Sigmoid colon (tissue), 7 donors: Measurements from ENCODE around the gene TCFL5. TPM values are rescaled to one million over a fixed set of nuclear protein-coding genes. Genes with fewer than 3 reads are reported as not detected.
A peak's percentile ranks its signal among the peaks of the same experiment; 100 is the strongest.

Source experiments
- DNase-seq: peaks from one replicate; pipeline ENCODE4 v3.0.0-alpha.2; 2019
- H3K27ac ChIP-seq, 4 donors: fragments of 200-600 bp; sonication (generic); one replicate each; pipeline ENCODE4 v1.5.1; 2016 to 2019; ENCODE audit warnings: mild to moderate bottlenecking in 1 of 4
- H3K27me3 ChIP-seq, 3 donors: fragments of 200-600 bp; sonication (generic); one replicate each; pipeline ENCODE4 v1.5.1; 2019; ENCODE audit warnings: mild to moderate bottlenecking in 1 of 3
- H3K36me3 ChIP-seq, 4 donors: fragments of 200-600 bp; sonication (generic); one replicate each; pipeline ENCODE4 v1.5.1; 2016 to 2019
- H3K4me1 ChIP-seq, 4 donors: fragments of 200-600 bp; sonication (generic); one replicate each; pipeline ENCODE4 v1.5.1; 2017 to 2019
- H3K4me3 ChIP-seq, 4 donors: fragments of 200-600 bp; sonication (generic); one replicate each; pipeline ENCODE4 v1.5.1; 2017 to 2019; ENCODE audit warnings: mild to moderate bottlenecking in 2 of 4, moderate library complexity in 1 of 4
- H3K9me3 ChIP-seq, 4 donors: fragments of 200-600 bp in 3 of 4; sonication (generic) in 3 of 4; one replicate each; pipeline versions ENCODE4 v1.5.1 to v1.6.1; 2013 to 2019
- EP300 ChIP-seq, 4 donors: sonication (generic); formaldehyde crosslinking; IDR thresholded peaks; one replicate each; pipeline ENCODE4 v1.6.1; 2017; ENCODE audit warnings: antibody characterized with exemption in 4 of 4
- POLR2A ChIP-seq, 2 donors: fragments of 450-650 bp; IDR thresholded peaks; one replicate each; pipeline ENCODE4 v1.6.1; 2016; ENCODE audit warnings: antibody characterized with exemption in 2 of 2, mild to moderate bottlenecking in 2 of 2, moderate library complexity in 2 of 2
- POLR2AphosphoS5 ChIP-seq, 4 donors: sonication (generic); formaldehyde crosslinking; IDR thresholded peaks; one replicate each; pipeline ENCODE4 v1.6.1; 2017; ENCODE audit warnings: antibody characterized with exemption in 4 of 4
- WGBS, 2 donors: extraction: QIAGEN DNeasy Blood & Tissue Kit; methylation state at CpG; one replicate each; pipeline ENCODE4 v1.1.7; 2013; 5-methylcytosine and 5-hydroxymethylcytosine counted together
- intact Hi-C: fragments of 100-400 bp; cut with DNase I; formaldehyde crosslinking; loops from one replicate; pipeline ENCODE4 v1.15.1; 2023
- polyA plus RNA-seq, 3 donors: library from polyadenylated mRNA; stranded (reverse); fragments of 200-250 nt; gene quantifications; one replicate each; pipeline ENCODE4 v1.2.3, GENCODE V29; 2013
- total RNA-seq, 4 donors: library from RNA; depleted of rRNA; stranded (reverse); fragments of >200 nt; gene quantifications; one replicate each; pipeline ENCODE4 v1.1.0, GENCODE V29; 2016
- TF ChIP-seq, protein P1 (sequence below), 4 experiments: fragments of 450-650 bp in 3 of 4; fragments of 200-600 bp in 1 of 4; IDR thresholded peaks; one replicate each; pipeline ENCODE4 v1.5.1; 2016 to 2019; ENCODE audit warnings: antibody characterized with exemption in 4 of 4, mild to moderate bottlenecking in 3 of 4, moderate library complexity in 2 of 4
- donor health status: healthy with polysubstance abuse.
- donor health status: Bipolar disorder and iron deficiency.
- donor health status: healthy.

TCFL5 gene
- total and polyA plus RNA-seq, 7 donors, result 2.3 to 16.9 (median 8.1) TPM

DNA sequence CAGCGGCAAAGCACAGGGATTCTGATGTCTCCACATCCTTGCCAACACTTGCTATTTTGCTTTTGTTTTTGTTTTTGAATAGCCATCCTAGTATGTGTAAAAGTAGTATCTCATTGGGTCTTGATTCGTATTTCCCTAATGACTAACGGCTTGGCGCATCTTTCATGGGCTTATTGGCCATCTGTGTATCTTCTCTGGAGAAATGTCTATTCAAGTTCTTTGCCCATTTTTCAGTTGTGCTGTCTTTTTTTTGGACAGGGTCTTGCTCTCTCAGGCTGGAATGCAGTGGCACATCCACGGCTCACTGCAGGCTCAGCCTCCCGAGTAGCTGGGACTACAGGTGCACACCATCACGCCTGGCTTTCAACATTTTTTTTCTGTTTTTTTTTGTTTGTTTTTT is 17.4 kb downstream of the TCFL5 start:
- Histone ChIP-seq H3K27me3 (peaks cover 0 to 13% (median 8%) of the 10 kb centered on the region in 3 donors), H3K9me3 (no peaks in the 10 kb centered on the region), H3K4me1 (no peaks in the 10 kb centered on the region), H3K27ac (no peak overlapping the region), H3K4me3 (no peak overlapping the region), H3K36me3 (peaks cover 0 to 3% (median 1%) of the 10 kb centered on the region in 4 donors)
- 96% methylated on average over 7 of the region's 7 CpGs for WGBS, 2 donors
- TF ChIP-seq, protein P1, sequence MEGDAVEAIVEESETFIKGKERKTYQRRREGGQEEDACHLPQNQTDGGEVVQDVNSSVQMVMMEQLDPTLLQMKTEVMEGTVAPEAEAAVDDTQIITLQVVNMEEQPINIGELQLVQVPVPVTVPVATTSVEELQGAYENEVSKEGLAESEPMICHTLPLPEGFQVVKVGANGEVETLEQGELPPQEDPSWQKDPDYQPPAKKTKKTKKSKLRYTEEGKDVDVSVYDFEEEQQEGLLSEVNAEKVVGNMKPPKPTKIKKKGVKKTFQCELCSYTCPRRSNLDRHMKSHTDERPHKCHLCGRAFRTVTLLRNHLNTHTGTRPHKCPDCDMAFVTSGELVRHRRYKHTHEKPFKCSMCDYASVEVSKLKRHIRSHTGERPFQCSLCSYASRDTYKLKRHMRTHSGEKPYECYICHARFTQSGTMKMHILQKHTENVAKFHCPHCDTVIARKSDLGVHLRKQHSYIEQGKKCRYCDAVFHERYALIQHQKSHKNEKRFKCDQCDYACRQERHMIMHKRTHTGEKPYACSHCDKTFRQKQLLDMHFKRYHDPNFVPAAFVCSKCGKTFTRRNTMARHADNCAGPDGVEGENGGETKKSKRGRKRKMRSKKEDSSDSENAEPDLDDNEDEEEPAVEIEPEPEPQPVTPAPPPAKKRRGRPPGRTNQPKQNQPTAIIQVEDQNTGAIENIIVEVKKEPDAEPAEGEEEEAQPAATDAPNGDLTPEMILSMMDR (IDR thresholded peaks at IDR 0.05), result no peak
- TF ChIP-seq POLR2A (IDR thresholded peaks at IDR 0.05) (no peak), EP300 (IDR thresholded peaks at IDR 0.05) (no peak), POLR2AphosphoS5 (IDR thresholded peaks at IDR 0.05) (no peak)
- intact Hi-C loops, result no loop called here
- DNase-seq, result peak; percentile 6

DNA sequence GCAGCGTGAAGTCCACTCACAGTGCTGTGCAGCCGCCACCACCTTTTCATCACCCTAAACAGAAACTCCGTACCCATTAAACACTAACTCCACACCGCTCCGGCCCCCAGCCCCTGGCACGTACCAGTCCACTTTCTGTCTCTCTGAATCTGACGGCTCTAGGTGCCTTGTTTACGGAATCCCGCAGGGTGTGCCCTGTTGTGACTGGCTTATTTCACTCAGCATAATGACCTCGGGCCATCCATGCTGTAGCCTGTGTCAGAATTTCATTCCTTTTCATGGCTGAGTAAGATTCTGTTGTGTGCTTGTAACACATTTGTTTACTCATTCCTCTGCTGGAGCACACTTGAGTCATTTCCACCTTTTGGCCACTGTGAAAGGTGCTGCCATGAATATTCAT is 18.0 kb downstream of the TCFL5 start:
- Histone ChIP-seq H3K27ac (no peak overlapping the region), H3K4me3 (no peak overlapping the region), H3K9me3 (no peaks in the 10 kb centered on the region), H3K36me3 (peaks cover 0 to 2% (median 0%) of the 10 kb centered on the region in 4 donors), H3K27me3 (peaks cover 0 to 19% (median 13%) of the 10 kb centered on the region in 3 donors), H3K4me1 (no peaks in the 10 kb centered on the region)
- DNase-seq, result peak; percentile 44
- WGBS, 2 donors, result 95 to 96% methylated on average over 10 of the region's 10 CpGs
- intact Hi-C loops, result no loop called here
- TF ChIP-seq POLR2A (IDR thresholded peaks at IDR 0.05) (no peak), POLR2AphosphoS5 (IDR thresholded peaks at IDR 0.05) (no peak), EP300 (IDR thresholded peaks at IDR 0.05) (no peak)
- TF ChIP-seq, protein P1 (IDR thresholded peaks at IDR 0.05), result no peak

DNA sequence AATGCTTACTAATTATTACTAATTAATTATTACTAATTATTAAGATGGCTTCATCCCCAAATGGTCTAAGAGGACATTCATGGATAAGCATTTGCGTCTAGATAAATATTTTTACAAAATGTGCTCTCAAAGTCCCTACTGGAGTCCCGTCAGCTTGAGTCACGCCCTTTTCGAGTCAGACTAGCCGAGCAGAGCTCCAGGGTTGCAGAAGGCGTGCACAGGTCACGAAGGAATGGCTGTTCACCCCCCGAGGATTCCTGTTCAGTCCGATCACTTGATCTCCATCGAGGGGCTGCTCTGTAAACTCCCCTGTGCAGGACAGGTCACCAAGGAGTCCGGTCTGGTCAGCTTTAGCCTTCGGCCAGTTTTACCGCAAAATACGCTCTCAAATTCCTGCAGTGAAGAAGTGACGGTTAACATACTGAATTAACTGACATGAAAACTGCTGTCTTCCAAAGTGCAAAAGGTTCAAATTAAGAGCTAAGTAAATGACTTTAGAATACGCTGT is 19.9 kb downstream of the TCFL5 start:
- 53 to 83% methylated on average over 16 of the region's 16 CpGs for WGBS, 2 donors
- Histone ChIP-seq H3K4me3 (no peak overlapping the region), H3K9me3 (no peaks in the 10 kb centered on the region), H3K36me3 (peaks cover 0 to 2% (median 0%) of the 10 kb centered on the region in 4 donors), H3K4me1 (no peaks in the 10 kb centered on the region), H3K27ac (no peak overlapping the region), H3K27me3 (peaks cover 0 to 28% (median 21%) of the 10 kb centered on the region in 3 donors)
- intact Hi-C loops, result no loop called here
- DNase-seq, result no peak
- TF ChIP-seq POLR2A (IDR thresholded peaks at IDR 0.05) (no peak), EP300 (IDR thresholded peaks at IDR 0.05) (no peak), POLR2AphosphoS5 (IDR thresholded peaks at IDR 0.05) (no peak)
- TF ChIP-seq, protein P1 (IDR thresholded peaks at IDR 0.05), result no peak

DNA sequence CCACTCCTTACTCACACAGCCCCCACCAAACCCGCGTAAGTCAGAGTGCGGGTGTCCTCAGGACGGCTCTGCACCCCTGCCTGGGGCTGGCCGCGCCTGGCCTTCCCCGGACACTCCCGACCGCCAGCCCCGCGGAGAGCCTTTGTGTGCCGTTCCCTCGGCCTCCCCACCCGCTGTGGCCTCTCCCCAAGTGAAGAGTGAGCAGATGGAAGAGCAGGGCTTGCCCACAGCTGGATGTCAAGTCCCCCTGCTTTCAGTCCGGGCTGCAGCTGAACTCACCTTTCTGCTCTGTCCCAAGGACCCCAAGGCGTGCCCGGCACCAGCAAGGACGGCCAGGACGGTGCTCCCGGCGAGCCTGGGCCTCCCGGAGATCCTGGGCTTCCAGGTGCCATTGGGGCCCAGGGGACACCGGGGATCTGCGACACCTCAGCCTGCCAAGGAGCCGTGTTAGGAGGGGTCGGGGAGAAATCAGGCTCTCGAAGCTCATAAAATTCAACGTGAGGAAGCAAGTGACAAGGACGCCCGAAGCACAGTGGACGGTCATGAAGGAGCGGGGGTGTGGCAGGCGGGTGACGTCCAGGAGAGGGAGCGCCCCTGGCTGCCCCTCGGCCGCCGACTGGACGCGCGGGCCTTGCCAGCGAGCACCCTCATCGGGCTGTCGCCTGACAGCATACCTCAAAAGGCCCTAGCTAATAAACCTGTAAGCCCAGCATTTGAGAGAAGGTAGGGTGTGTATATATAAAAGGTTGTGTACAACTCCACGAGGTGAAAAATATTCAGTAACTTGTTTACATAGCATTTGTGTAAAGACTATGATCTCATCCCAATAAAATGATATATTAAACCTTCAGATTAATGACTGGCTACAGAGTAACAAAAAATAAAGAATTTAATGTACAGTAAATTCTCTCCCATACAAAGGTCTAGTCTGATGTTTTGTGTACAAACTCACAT is 21.1 kb downstream of the TCFL5 start:
- Histone ChIP-seq H3K4me1 (no peaks in the 10 kb centered on the region), H3K36me3 (peaks cover 0 to under 1% (median 0%) of the 10 kb centered on the region in 4 donors), H3K9me3 (no peaks in the 10 kb centered on the region), H3K27ac (no peak overlapping the region), H3K4me3 (no peak overlapping the region), H3K27me3 (peaks cover 0 to 35% (median 21%) of the 10 kb centered on the region in 3 donors)
- no peak for DNase-seq
- TF ChIP-seq POLR2AphosphoS5 (IDR thresholded peaks at IDR 0.05) (no peak), POLR2A (IDR thresholded peaks at IDR 0.05) (no peak)
- TF ChIP-seq, protein P1 (IDR thresholded peaks at IDR 0.05), result no peak
- WGBS, 2 donors, result 29 to 71% methylated on average over 45 of the region's 45 CpGs
- intact Hi-C loops, result no loop called here
